ENCODE measurements around the gene COL23A1. TPM values are rescaled to one million over a fixed set of nuclear protein-coding genes. Genes with fewer than 3 reads are reported as not detected.

COL23A1 gene
- total and polyA plus RNA-seq, 8 donors: 0.06 to 0.68 (median 0.33) TPM; not detected in 2

- Histone ChIP-seq H3K4me3 (no peak overlapping the region), H3K9me3 (no peaks in the 10 kb centered on the region), H3K27me3 (no peaks in the 10 kb centered on the region), H3K36me3 (no peaks in the 10 kb centered on the region), H3K27ac (no peak overlapping the region), H3K4me1 (no peaks in the 10 kb centered on the region)
- TF ChIP-seq CTCF (IDR thresholded peaks at IDR 0.05): no peak
- DNase-seq (peak in 2 of 6 donors; percentile 21 to 34), ATAC-seq (no peak), FAIRE-seq (no peak)
- intact Hi-C loops (cut with DNase I): no loop called here
- whole genome bisulfite sequencing, 2 donors: 56 to 63% methylated on average over 15 of the region's 15 CpGs
These were observed 298.0 kb downstream of the COL23A1 start for GRCh38 chr5:178291969-178292825.

- 52 to 69% methylated on average over 13 of the region's 13 CpGs for WGBS, 2 donors
- H3K27me3 ChIP-seq: no peaks in the 10 kb centered on the region
- H3K27ac ChIP-seq: no peak overlapping the region
- intact Hi-C loops (cut with DNase I): no loop called here
- no peaks in the 10 kb centered on the region for H3K4me1 ChIP-seq
- no peak for ATAC-seq
- TF ChIP-seq CTCF (IDR thresholded peaks at IDR 0.05): no peak
- peak in 1 of 6 donors; percentile 19 for DNase-seq
- H3K36me3 ChIP-seq: no peaks in the 10 kb centered on the region
- FAIRE-seq: no peak
- H3K4me3 ChIP-seq: no peak overlapping the region
- no peaks in the 10 kb centered on the region for H3K9me3 ChIP-seq
These were observed 299.0 kb downstream of the COL23A1 start for GRCh38 chr5:178291161-178291561.

GRCh38 chr5:178290376-178290775 lies 299.8 kb downstream of the COL23A1 start:
- DNase-seq: peak in 1 of 6 donors; percentile 28
- FAIRE-seq: no peak

GRCh38 chr5:178289438-178289837 lies 300.8 kb downstream of the COL23A1 start:
- intact Hi-C loops (cut with DNase I): no loop called here
- no peak overlapping the region for H3K27ac ChIP-seq
- no peaks in the 10 kb centered on the region for H3K36me3 ChIP-seq
- no peak overlapping the region for H3K4me3 ChIP-seq
- 47 to 58% methylated on average over 11 of the region's 11 CpGs for WGBS, 2 donors
- DNase-seq: peak in 2 of 6 donors; percentile 1 to 8
- no peak for ATAC-seq
- FAIRE-seq: no peak
- H3K4me1 ChIP-seq: no peaks in the 10 kb centered on the region
- TF ChIP-seq CTCF (IDR thresholded peaks at IDR 0.05): no peak
- H3K9me3 ChIP-seq: no peaks in the 10 kb centered on the region
- H3K27me3 ChIP-seq: no peaks in the 10 kb centered on the region

More at GRCh38 chr5:178290376-178290775, 299.8 kb downstream of the COL23A1 start:
- Histone ChIP-seq H3K4me1 (no peaks in the 10 kb centered on the region), H3K9me3 (no peaks in the 10 kb centered on the region), H3K4me3 (no peak overlapping the region), H3K27ac (no peak overlapping the region), H3K36me3 (no peaks in the 10 kb centered on the region), H3K27me3 (no peaks in the 10 kb centered on the region)
- ATAC-seq: no peak
- intact Hi-C loops (cut with DNase I): no loop called here
- 66 to 68% methylated on average over 7 of the region's 7 CpGs for WGBS, 2 donors
- TF ChIP-seq CTCF (IDR thresholded peaks at IDR 0.05): no peak
